ENCODE measurements around the gene ADGRB3. TPM values are rescaled to one million over a fixed set of nuclear protein-coding genes. Genes with fewer than 3 reads are reported as not detected.
"Not testable (repeated sequence)": the region's sequence is repeated elsewhere in the genome, so short reads cannot be mapped to it uniquely, and the experiment has no call there.

Gene ADGRB3
- total RNA-seq, 1 donor from 2014 or later = not detected

- DNase-seq (ENCODE audit: extremely low read depth, low read depth, low spot score) = no peak
These were observed 465.7 kb downstream of the ADGRB3 start for GRCh38 chr6:69100772-69101171.

- DNase-seq (ENCODE audit: extremely low read depth, low read depth, low spot score) = no peak
These were observed 467.3 kb downstream of the ADGRB3 start for GRCh38 chr6:69102416-69102815.

GRCh38 chr6:69105288-69105687 lies 470.2 kb downstream of the ADGRB3 start:
- no peak for DNase-seq (ENCODE audit: extremely low read depth, low read depth, low spot score)

GRCh38 chr6:69106511-69106910 lies 471.4 kb downstream of the ADGRB3 start:
- DNase-seq (ENCODE audit: extremely low read depth, low read depth, low spot score) = no peak

GRCh38 chr6:69111301-69111700 lies 476.2 kb downstream of the ADGRB3 start:
- no peak for DNase-seq (ENCODE audit: extremely low read depth, low read depth, low spot score)

GRCh38 chr6:69116658-69117057 lies 481.6 kb downstream of the ADGRB3 start:
- no peak for DNase-seq (ENCODE audit: extremely low read depth, low read depth, low spot score)

GRCh38 chr6:69121461-69122406 lies 486.7 kb downstream of the ADGRB3 start:
- not testable (repeated sequence) for DNase-seq (ENCODE audit: extremely low read depth, low read depth, low spot score)

- DNase-seq (ENCODE audit: extremely low read depth, low read depth, low spot score) = no peak
These were observed 487.3 kb downstream of the ADGRB3 start for GRCh38 chr6:69122407-69122773.

GRCh38 chr6:69128411-69128810 lies 493.3 kb downstream of the ADGRB3 start:
- DNase-seq (ENCODE audit: extremely low read depth, low read depth, low spot score) = no peak

- DNase-seq (ENCODE audit: extremely low read depth, low read depth, low spot score) = no peak
These were observed 494.0 kb downstream of the ADGRB3 start for GRCh38 chr6:69129046-69129445.

GRCh38 chr6:69135927-69136326 lies 500.8 kb downstream of the ADGRB3 start:
- no peak for DNase-seq (ENCODE audit: extremely low read depth, low read depth, low spot score)

- DNase-seq (ENCODE audit: extremely low read depth, low read depth, low spot score) = no peak
These were observed 503.1 kb downstream of the ADGRB3 start for GRCh38 chr6:69138148-69138547.

GRCh38 chr6:69138893-69139494 lies 503.9 kb downstream of the ADGRB3 start:
- DNase-seq (ENCODE audit: extremely low read depth, low read depth, low spot score) = no peak

GRCh38 chr6:69145062-69145461 lies 510.0 kb downstream of the ADGRB3 start:
- no peak for DNase-seq (ENCODE audit: extremely low read depth, low read depth, low spot score)

GRCh38 chr6:69146385-69146784 lies 511.3 kb downstream of the ADGRB3 start:
- no peak for DNase-seq (ENCODE audit: extremely low read depth, low read depth, low spot score)

- DNase-seq (ENCODE audit: extremely low read depth, low read depth, low spot score) = no peak
These were observed 520.4 kb downstream of the ADGRB3 start for GRCh38 chr6:69155467-69155866.

GRCh38 chr6:69162811-69163210 lies 527.7 kb downstream of the ADGRB3 start:
- DNase-seq (ENCODE audit: extremely low read depth, low read depth, low spot score) = no peak

GRCh38 chr6:69164564-69165229 lies 529.6 kb downstream of the ADGRB3 start:
- no peak for DNase-seq (ENCODE audit: extremely low read depth, low read depth, low spot score)

GRCh38 chr6:69179681-69180080 lies 544.6 kb downstream of the ADGRB3 start:
- no peak for DNase-seq (ENCODE audit: extremely low read depth, low read depth, low spot score)

- no peak for DNase-seq (ENCODE audit: extremely low read depth, low read depth, low spot score)
These were observed 545.4 kb downstream of the ADGRB3 start for GRCh38 chr6:69180361-69181067.

GRCh38 chr6:69181964-69182363 lies 546.9 kb downstream of the ADGRB3 start:
- DNase-seq (ENCODE audit: extremely low read depth, low read depth, low spot score) = no peak
